ENCODE results near the gene COA3.

Gene COA3

DNA sequence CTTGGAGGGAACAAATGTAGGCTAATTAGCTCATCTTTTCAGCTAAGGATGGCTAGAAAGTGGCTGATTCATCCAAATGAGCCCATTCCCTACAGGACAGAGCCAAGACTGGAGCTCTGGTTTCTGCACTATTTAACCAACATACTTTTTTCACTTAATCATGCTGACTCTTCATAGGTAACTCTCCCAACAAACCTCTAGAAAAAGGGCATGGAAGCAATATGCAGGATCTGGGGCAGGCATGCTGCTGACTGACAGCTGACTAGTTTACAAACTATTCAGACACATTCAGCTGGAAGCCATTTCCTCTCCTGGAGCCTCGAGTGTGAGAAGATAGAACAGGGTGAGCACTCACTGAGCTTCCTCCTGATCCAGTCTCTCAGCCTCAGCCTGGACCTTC, 19.4 kb upstream of the COA3 start:
- no peak for DNase-seq (ENCODE audit: low spot score)

DNA sequence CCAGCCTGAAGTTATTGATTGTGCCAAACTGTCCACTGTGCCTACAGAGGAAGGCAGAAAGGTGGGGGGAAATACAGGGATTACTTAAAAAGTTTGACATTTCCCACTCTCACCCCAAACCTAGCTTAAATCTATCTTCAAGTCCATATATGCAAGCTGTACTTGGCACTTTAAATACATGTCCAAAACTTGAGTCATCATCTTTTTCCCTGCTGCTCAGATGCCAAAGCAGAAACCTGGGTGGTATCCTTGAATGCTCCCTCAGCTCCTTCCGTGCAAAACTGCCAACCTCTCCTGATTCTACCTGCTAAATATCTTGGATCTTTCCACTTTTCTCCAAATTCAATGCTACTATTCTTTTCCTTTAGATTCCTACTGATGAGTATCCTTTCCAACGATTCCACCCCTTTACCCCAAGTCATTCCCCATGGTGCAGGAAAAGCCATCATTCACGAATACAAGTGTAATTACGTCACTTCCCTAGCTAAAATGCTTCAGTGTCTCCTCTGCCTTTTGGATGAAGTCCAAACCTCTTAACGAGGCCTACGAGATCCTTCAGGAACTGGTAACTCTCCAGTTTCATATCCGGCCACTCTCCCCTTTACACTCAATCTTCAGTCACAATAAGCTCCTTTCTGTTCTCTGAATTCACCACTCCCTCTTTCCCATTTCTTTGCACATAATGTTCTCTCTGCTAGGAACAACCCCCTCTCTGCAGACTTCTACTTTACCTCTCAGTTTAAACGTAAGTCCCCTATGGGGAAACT, 16.3 kb upstream of the COA3 start:
- DNase-seq (ENCODE audit: low spot score) = no peak

DNA sequence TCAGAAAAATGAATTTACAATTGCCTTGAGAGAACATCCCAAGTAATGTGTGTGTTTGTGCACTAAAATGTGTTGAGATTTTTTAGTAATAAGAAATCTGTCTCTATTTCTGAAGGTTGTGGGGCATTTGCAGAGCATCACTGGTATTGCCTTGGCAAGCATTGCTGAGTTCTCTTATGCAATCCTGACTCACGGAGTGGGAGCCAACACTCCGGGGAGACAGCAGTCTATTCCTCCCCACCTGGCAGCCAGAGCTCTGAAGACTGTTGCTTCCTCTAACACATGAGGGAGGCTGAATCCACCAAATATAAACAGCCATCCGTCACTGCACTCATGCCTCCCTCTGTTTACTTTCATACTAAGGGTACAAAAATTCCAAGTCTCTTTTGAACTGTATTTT, 10.7 kb upstream of the COA3 start:
- DNase-seq (ENCODE audit: low spot score) = no peak

DNA sequence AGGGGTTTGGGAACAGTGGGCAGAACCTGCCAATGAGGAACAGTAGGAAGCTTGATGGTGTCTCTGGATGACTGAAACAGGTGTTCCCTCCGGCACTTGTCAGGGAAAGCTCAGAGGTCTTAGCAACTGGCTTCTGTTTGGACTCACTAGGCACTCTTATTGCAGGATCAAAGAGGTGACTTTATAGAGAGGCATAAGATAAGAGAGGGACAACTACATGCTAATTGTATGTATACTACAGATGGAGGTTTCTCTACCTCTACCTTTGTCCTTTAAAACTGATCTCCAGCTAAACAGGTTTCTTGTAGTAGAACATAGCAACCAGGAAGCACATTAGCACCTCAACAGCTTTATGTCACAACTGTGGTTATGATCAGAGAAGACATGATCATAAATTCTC, 7.7 kb upstream of the COA3 start:
- DNase-seq (ENCODE audit: low spot score) = no peak

DNA sequence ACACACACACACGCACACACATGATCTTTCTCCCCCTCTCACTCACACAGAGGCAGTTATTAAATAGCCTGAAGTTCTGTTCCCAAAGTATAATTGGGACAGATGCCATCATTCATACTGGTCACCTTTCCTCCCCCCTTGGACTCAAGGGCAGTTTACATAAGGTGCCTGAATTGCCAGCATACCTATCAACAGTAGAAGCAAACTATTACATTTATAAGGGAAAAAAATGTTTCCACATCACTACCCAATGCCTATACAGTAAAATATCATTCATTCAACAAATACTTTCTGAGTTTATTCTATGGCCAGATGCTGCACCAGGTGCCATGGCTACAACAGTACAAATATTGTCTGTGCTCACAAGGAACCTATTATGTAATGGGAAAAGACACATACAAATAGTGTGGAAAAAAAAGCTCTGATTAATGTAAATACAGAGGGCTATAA, 6.4 kb upstream of the COA3 start:
- no peak for DNase-seq (ENCODE audit: low spot score)

DNA sequence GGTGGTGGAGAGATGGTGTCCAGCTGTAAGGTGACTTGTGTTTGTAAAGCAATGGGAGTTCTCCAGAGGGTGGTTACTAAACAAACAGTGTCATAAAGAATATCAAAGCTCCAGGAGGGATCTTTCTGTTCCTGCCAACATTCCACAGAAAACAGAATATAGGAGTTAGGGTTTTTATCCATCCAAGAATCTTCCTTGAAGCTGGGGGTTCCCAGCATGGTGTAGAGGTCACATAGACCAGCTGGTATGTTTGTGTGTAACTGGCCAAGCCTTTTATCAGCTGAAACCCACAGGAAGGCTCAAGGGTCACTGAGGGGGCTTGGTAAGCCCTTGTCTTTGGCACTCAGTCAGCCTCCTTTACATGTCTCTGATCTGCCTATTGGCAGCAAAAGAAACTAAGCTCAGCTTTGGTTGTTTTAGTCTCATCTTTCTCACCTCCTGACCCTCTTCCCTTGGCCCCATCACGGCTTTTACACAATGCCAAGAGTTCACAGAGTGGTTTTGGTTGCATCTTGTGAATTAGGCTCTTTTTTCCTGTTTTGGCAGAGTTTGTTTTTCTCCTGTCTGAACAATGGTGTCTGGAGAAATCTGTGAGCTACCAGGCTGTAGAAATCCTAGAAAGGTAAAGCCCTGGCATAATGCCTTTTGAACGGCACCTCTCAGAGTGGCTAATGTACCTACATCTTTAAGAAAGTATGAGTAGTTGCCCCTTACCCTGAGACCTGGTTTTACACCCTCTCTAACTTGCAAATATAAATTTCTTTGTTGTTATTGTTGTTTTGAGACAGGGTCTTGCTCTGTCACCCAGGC, 4.8 kb upstream of the COA3 start:
- DNase-seq (ENCODE audit: low spot score) = no peak

DNA sequence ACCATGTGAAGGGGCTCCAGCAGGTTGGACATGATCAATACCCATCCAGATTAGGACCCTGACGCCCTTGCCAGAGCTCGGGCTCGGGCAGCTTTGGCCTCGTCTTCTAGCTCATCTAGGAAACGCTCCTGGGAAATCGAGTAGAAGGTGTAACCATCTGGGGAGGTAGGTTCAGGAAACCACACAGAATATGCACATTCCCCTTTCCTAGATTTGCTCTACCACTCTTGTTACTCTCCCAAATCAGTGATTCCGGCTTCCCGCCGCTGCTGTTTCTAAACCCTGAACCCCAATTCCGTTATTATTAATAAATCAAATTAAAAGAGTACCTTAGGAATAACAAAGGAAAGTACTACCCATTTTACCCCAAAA, 507 bp downstream of the COA3 start:
- DNase-seq (ENCODE audit: low spot score) = no peak

DNA sequence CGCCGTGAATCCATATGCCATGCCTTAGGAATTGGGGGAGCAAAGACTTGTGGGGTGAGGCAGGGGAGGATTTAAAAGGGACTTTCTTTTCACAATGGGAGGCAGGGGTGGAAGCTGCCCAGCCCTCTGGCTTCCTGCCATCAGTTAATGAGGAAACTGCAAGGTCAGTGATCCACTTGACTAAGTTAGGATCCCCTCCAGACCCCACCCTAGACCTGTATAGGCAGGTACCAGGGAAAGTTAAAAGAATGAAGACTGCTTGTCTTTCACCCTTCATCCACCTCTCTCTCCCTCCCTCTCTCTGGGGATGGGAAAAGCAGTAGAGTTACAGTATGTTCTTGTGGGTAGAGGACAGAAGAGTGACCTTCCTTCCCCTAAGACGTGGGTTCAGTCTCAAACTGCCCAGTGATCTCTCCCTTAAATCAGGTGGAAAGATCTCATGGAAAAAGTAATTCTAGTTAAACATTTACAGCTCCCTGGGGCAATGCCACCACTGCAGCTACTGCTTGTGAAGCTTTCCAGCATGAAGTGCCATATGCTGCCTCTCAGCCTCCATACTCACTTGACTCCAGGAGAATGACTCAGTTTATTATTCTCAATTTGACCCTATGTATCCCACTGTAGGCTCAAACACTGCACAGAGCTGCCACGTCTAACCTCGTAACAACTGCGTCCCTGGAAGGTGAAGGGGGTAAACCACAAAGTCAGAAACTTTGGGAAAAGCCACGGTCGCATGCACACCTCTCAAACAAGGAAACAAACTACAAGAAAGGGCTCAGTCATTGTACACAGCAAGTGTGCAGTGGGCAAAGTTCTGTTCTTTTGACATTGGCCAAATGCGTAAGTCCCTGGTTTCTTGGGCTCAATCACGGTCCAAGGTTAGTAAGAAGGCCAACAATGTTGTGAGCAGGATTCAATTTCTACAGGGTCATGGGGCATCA, 1.2 kb downstream of the COA3 start:
- DNase-seq (ENCODE audit: low spot score) = no peak

DNA sequence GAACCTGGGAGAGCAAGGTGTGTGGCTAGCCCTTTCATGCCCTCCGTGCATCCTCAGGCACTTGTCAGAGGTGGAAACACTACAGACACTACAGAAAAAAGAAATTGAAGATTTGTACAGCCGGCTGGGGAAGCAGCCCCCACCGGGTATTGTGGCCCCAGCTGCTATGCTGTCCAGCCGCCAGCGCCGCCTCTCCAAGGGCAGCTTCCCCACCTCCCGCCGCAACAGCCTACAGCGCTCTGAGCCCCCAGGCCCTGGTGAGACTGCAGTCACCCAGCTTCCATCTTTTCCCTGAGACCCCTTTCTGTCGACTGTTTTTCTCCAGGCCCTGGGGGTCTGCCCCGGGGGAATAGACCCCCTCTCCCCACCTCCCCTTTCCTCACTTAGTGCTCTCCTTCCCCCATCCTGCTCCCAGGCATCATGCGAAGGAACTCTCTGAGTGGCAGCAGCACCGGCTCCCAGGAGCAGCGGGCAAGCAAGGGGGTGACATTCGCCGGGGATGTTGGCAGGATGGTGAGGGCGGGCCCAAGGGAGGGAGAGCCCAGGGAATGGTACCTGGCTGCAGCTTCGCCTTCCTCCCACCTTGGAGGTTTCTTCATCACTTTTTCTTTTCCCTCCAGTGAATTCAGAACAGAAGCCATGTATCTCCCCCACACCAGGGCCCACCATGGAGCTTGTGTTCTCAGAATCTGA, 2.3 kb downstream of the COA3 start:
- DNase-seq (ENCODE audit: low spot score) = no peak

DNA sequence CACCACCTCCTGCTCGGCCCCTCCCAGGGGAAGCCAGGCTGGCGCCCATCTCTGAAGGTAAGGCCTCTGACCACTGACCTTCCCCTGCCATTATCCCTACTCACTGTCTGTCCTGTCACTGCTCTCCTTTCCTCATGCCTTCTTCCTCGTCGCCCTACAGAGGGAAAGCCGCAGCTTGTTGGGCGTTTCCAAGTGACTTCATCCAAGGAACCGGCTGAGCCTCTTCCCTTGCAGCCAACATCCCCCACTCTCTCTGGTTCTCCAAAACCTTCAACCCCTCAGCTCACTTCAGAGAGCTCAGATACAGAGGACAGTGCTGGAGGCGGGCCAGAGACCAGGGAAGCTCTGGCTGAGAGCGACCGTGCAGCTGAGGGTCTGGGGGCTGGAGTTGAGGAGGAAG, 3.0 kb downstream of the COA3 start:
- DNase-seq (ENCODE audit: low spot score) = no peak

DNA sequence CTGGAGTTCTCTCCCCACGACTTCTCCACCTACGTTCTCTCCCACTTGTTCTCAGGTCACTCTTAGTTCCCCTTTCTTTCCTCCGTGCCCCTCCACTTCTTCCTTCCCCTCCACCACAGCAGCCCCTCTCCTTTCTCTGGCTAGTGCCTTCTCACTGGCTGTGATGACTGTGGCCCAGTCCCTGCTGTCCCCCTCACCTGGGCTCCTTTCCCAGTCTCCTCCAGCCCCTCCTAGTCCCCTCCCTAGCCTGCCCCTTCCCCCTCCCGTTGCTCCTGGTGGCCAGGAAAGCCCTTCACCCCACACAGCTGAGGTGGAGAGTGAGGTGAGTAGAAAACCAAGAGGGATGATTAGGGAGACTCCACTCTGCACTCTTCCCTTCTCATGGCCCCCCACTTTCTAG, 3.4 kb downstream of the COA3 start:
- DNase-seq (ENCODE audit: low spot score) = no peak

DNA sequence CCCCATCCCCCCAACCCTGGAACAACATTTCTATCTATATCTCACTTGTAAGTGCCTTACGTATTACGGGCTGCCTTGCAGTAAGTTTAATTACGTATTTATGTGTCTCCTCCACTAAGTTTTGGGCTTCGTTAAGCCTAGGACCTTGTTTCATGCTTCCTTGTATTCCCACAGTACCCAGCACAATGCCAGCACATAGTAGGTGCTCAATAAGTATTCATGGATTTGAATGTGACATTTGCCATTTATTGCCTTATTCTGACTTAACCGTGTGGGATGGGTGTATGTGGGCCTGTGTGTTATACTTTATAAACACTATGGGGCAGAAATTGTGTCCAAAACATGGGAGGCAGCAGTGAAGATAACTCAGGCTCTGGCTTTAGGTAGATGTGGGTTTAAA, 6.0 kb downstream of the COA3 start:
- no peak for DNase-seq (ENCODE audit: low spot score)

DNA sequence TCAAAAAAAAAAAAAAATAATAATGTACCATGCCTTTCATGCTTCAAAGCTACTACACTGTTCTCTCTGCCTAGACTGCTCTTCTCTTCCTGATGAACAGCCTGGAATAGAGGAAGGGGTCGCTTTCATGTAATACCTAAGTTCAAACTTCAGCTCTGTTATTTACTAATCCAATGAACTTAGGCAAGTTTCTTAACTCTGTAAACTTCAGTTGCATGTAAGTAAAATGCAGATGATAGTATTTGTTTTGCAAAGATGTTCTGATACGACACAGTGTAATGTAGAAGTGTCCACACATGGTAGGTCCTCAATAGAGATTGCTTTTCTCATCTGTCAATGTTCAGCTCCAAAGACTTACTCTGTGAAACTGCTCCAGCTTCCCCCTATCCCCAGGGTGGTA, 6.6 kb downstream of the COA3 start:
- DNase-seq (ENCODE audit: low spot score) = no peak

DNA sequence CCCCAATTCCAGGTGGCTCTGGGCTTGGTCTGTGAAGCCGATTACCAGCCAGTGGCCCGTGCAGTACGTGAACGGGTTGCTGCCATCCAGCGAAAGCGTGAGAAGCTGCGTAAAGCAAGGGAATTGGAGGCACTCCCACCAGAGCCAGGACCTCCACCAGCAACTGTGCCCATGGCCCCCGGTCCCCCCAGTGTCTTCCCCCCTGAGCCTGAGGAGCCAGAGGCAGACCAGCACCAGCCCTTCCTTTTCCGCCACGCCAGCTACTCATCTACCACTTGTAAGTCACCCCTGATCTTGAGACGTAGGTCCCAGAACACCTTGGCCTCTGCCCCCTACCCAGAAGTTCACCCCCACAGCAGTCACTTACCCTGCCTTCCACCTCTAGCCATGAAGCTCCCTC, 11.2 kb downstream of the COA3 start:
- no peak for DNase-seq (ENCODE audit: low spot score)

DNA sequence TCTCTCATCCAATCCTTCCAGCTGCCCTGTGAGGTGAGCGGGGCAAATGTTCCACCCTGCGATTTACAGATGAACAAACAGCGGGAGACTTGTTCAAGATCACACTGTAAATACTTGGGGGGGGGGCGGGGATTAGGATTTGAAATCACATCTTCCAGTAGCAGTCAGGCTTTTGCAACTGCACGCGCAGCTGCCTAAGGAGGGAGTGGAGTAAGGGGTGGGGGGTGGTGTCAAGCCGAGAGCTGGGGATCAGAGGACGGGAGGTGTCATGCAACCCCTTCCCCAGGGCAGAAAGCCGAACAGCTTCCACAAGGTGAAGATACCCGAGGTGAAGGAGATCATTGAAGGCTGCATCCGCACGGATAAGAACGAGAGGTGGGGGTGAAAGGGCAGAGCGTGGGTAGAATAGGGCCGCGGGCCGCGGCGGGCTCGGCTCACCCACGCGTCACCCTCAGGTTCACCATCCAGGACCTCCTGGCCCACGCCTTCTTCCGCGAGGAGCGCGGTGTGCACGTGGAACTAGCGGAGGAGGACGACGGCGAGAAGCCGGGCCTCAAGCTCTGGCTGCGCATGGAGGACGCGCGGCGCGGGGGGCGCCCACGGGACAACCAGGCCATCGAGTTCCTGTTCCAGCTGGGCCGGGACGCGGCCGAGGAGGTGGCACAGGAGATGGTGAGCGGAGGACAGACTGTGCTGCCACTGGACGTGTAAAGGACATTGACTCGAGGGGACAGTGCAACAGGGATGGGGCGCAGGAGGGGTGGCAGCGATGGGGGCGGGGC, 13.5 kb downstream of the COA3 start:
- no peak for DNase-seq (ENCODE audit: low spot score)

DNA sequence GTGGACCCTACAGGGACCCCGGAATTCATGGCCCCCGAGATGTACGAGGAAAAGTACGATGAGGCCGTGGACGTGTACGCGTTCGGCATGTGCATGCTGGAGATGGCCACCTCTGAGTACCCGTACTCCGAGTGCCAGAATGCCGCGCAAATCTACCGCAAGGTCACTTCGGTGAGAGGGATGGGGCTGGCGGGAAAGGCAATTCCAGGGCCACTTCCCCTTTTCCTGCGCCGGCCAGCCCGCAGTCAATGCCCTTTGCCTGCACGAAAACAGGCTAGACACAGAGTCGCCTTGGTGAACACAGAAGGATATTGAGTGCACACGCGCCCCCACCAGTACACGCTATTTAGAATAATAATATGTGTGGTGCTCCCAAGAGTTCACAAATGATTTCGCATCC, 14.1 kb downstream of the COA3 start:
- DNase-seq (ENCODE audit: low spot score) = no peak

DNA sequence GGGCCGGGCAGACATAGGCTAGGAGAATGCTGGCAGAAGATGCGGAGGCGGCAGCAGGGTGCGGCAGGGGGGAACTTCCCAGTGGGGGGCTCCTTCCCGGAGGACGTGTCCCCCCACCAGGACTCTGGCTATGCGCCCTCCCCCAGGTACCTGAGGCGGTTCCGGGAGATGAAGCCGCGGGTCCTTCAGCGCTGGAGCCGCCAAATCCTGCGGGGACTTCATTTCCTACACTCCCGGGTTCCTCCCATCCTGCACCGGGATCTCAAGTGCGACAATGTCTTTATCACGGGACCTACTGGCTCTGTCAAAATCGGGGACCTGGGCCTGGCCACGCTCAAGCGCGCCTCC, 14.7 kb downstream of the COA3 start:
- no peak for DNase-seq (ENCODE audit: low spot score)

DNA sequence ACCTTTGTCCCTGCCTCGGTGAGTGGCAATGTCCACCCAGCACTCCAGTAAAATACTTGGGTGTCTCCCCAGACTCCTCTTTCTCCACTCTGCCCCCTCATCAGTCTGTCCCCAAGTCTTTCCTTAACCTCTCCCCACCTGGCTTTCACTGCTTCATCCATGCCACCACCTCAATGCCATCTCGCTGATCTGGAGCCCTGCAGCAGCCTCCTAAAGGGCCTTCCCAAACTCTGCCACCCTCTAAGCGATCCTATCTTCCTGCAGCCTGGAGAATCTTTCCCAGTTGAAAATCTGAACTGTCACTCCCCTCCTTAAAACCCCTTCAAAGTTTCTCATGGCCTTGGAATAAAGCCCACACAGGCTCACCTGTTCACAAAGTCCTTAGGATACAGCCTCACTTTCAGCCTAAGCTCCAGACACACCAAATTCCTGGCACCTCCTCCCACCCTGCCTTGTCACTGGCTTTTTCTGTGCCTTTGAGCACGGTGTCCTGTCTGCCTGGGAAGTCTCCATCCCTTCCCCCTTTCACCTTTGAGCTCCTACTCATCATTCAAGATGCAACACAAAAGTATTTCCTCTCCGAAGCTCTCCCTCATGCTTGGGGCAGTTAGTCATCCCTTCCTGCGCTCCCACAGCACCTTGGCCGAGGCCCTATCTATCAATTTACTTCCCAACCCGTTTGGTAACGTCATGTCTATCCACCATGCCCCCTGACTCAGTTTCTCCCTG, 15.3 kb downstream of the COA3 start:
- no peak for DNase-seq (ENCODE audit: low spot score)

DNA sequence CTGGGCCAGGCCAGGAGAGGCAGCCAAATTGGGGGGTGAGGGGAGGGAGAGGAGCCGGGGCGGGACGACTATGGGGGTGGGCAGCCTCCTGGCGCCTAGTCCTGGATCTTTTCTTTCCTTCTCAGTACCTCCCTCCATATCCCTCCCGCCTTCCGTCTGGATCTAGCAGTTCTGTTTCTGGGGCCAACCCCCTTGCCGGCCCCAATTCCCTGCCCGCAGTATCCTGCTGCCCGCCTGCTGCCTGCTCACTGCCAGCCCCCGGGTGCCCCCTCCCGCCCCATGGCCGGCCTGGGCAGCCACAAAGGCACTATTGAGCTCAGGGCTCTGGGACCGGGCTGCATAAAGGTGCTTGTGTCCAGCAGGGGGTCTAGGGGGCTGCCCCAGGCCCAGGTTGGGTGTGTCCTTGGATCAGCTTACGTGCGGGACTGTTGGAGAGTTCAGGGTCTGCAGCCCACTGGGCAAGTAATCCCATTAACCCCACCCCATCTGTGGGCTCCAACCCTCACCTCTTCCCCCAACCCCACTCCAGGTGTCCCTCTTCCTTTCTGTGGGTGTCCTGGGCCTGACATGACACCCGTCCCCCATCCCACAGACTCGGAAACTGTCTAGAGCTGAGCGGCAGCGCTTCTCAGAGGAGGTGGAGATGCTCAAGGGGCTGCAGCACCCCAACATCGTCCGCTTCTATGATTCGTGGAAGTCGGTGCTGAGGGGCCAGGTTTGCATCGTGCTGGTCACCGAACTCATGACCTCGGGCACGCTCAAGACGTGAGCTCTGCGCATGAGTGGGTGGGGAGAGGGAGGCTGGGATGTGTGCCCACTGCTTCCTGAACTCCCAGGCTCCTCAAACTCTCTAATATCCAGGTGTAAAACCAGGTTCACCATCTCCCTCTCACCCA, 16.1 kb downstream of the COA3 start:
- DNase-seq (ENCODE audit: low spot score) = no peak

Data from ecto neural progenitor cell (in vitro differentiated cells).